DMS53 (cell line): ENCODE data around the gene CYP27C1.

ENCODE experiments used
- DNase-seq: peaks from one replicate; lab custom pipeline; 2025; lab: John Stamatoyannopoulos, UW

The CYP27C1 gene

DNA sequence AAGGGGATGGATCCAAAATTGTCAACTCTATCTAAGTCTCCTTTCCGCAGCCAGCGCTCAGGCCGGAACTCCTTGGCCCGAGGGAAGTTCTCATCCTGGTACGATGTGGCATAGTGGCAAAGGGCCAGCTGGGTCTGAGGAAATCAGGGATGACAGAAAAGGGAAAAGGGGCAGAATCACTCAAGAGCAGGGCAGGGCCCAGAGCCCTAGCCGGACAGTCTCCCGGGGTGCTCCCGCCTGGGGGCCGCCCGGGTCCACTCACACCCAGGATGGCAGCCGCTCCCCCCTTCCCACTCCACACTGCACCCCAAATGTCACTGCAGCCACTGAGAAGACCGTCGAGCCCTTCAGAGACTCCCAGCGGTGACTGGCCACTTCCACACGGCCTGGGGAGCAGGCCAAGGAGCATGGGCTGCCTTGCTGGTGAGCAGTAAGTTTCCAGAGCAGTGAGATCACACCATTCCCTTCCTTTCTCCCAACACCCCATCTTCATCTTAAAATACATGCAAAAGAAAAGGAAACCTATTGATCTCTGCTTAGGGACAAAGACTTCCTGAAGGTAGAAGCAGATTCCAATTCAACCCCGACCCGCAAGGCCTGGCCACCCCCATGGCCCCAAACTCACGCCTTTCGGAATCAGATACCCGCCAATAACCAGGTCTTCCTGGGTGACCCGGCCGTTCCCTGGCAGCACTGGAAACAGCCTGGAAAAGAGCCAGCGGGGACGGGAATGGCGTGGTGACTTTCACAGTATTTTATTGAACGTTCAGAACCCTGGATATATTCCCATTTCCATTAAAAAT, 26.7 kb downstream of the CYP27C1 start:
- DNase-seq, result no peak

GRCh38 chr2:127191331-127192219, 28.5 kb downstream of the CYP27C1 start:
- DNase-seq, result no peak

DNA sequence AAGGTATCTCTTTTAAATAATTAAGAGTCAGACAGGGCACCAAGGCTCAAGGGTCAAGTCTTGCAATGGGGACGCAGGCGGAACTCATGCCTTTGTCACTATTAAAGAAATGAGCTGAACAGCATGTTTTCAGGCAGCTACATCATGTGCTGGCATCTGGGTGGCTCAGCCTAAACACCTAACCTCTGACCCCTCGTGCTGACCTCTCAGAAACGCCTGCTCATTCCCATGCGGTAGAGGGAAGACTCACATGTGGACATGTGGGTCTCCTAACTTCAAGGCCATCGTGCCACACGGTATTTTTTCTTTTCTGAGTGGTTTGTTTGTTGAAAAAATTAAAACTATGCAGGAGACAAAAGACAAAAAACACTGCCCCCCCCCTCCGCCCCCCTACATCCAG, 31.3 kb downstream of the CYP27C1 start:
- DNase-seq, result no peak

DNA sequence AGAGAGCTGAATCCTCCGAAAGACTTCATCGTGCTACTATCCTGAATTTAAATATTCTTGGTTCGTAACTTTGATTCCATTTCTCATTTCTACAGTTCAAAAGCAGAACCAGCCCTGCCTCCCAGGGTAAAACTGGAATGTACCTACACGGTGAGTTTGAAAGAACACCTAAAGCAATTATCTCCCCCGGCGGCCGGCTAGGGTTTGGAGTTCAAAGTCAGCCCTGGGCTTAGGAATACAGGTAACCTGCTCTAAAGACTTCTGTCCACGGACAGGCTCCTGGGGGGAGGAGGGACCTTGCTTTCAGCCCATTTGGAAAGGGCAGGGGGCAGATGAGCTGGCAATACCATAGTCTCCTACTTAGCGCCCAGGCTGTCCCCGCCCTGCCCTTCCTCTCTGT, 32.3 kb downstream of the CYP27C1 start:
- DNase-seq, result no peak

DNA sequence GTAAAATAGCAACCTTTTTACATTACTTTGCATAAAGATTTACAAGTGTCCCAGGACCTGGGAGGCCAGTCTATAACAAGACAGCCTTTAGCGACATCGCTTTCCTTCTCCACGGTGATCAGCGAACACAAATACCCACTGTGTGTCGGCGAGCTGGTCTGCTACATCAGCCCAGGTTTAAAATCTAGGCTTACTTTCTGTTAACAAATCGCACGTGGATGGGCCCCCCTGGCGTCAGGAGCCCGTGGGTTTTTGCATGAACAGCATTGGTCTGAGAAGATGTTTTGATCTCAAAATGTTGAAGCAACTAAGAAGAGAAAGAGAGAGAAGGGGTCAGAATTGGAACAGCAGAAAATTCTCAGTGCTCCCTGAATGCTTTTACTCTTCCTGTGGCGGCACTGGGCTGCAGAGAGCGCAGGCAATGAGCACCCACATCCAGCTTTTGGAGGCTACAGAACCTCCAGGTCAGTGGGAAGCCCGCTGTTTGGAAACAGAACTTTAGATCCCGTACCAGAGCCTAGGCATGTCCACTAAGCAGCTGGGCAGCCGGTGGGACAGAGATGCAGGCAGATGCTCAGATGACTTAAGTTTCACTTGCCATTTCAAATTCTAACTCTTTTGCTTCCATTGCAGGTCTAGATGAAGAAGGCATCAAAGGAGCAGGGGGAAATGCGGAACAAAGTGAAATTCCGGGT, 32.9 kb downstream of the CYP27C1 start:
- DNase-seq, result no peak

- DNase-seq, result no peak
Measured at GRCh38 chr2:127185705-127186104, 34.4 kb downstream of the CYP27C1 start.

DNA sequence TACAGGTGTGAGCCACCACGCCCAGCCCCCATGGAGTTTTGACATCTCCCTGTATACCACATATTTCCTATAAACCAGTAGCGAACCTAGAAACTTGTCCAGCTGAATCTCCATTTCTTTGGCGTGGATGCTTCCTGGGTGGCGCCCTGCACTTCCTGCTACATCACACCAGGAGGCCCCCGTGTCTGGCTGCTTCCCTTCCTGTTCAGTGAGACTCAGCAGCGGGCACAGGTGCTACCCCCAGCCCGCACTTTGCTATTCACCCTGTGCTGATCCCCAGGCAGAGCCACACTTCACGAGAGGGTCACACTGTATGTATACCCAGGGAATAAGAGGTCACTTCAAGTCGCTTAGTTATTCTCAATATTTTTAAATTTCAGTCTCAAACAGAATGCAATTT, 35.0 kb downstream of the CYP27C1 start:
- no peak for DNase-seq

DNA sequence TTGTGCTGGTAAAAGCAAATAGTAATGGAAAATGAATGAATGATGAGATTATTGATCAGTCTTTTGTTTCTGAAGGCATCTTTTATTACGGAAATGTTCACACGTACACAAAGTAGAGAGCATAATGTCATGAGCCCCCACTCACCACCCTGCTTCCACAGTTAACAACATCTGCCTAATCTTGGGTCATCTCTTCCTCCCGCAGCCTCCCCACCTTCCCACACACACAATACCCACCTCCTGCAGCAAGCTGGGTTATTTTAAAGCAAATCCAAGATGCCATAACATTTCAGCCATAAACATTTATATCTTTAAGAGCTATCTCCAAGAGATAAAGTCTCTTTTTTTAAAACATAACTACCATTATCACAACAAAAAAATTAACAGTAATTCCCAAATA, 36.3 kb downstream of the CYP27C1 start:
- DNase-seq, result no peak

DNA sequence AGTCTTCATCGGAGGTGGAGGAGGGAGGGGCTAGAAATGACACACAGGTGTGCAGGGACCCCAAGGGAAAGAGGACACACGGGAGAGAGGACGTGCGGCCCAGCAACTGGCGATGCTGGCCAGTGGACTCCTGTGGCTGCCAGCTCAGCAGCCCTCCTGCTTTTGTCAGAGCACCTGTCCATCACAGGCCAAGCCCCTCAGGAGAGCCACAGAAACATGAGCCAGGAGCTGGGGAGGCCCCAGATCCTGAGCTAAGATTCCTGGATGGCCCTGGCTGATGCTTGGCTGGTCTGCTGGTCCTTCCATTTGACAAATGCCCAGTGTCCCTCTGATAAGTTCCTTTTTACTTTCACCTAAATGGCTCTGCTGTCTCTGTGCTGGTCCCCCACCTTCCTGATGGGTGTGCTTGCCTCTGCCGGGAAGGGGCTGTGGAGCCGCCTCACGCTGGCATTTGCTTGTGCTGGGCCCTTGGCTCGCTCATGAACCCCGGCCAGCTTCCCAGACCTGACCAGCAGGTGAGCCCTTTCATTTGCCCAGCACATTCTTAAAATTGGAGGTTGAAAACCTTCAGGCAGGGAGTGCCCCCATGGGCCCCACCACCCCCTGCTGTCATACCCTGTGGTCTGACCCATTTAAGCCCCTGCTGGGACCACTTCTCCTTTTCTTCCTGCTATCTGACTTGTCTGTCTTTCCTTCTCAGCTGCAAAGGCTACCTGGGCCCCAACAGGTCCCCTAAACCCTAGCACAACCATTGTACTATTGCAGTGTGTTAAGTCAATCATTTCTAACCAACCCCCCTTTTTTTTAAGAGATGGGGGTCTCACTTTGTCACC, 37.3 kb downstream of the CYP27C1 start:
- DNase-seq, result no peak

DNA sequence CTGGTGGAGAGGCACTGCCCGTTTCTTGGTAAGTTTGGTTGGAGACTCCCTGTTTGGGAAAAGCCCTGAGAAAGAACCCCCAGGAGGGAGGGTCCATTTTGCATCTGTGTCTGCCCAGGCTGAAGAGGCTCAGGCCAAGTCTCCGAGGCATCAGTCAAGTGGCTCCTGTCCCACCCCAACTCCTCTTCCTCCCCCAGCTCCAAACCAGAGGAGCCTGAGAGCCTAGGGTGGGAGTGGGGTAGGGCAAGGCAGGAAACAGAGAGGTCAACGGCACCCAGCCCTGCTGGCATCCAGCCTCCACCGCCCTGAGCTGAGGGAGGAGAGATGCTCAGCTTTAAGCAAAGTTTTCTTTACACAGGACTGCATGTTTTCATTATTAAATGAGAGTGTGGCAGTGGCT, 38.2 kb downstream of the CYP27C1 start:
- no peak for DNase-seq

- no peak for DNase-seq
Measured at GRCh38 chr2:127179766-127180165, 40.3 kb downstream of the CYP27C1 start.

- no peak for DNase-seq
Measured at GRCh38 chr2:127177617-127178263, 42.4 kb downstream of the CYP27C1 start.

- peak; percentile 48 for DNase-seq
Measured at GRCh38 chr2:127176371-127177311, 43.5 kb downstream of the CYP27C1 start.

DNA sequence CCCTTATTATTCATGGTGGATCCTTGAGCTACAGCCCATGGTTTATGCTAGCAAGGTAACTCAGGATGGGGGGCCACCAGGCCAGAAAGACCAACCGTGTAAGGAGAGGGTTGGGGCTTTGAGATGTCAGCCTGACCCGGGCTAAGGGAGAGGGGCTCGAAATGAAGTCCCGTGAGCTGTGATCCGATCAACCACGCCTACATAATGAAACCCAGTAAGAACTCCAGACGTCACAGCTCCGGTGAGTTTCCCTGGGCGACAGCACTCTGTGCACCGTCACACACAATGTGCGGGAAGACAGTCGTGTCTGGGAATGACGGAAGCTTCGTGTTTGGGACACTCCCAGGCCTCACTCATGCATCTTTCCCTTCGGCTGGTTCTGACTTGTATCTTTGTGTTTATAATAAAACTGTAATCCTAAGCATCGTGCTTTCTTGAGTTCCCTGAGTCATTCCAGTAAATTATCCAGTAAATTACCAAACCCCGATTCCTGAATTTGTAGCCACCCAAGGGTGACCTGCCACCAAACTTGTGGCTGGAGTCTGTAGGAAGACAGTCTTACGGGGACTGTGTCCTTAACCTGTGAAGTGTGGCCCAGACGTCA, 44.2 kb downstream of the CYP27C1 start:
- peak; percentile 27 for DNase-seq

DNA sequence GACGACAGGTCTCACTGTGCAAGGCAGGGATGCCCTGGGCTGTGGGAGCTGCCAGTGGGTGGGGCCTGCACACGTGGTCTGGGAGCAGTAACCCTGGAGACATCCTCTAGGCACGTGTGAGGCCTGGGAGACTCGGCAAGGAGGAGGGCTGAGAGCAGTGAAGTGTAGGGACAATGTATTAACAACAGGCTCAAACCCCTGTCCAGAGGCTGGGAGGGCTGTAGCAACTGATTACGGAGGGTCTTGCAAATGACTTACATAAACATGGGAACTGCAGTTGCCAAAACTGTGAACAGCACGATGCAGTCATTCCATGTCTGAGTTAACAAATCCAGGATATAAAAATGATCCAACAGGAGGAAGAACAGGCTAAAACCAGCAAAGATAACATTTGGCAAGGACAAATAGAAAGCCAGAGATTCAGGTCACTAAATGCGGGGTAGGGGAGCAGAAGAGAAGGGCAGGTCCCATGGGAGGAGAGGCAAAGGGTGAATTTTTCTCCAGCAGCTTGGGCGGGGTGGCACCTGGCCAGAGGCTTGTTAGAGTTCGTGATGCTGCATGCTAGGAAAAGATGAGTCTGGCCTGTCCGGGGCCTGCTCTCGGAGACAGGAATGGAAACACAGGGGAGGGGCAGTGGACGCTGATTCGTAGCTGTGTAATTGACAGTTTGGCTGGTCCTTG, 44.9 kb downstream of the CYP27C1 start:
- peak; percentile 33 for DNase-seq

- DNase-seq, result no peak
Measured at GRCh38 chr2:127174640-127175039, 45.5 kb downstream of the CYP27C1 start.

DNA sequence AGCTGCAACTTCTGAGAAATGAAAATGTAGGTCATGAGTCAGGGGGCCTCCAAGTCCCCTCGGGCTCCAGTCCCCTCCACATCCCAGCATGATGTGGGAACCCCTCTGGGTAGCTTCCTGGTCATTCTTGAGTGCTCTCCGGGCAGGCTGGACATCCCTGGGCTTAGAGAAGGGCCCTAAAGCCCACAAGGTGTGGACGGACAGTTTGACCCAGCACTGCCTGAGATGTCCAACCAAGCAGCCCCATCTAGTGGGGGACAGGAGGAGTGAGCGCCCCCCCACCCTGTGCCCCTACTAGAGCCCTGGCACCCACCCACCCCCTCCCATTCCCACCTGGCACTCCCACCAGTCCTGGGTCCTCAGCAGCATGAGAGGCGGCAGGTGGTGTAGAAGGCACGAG, 46.0 kb downstream of the CYP27C1 start:
- DNase-seq, result peak; percentile 54

DNA sequence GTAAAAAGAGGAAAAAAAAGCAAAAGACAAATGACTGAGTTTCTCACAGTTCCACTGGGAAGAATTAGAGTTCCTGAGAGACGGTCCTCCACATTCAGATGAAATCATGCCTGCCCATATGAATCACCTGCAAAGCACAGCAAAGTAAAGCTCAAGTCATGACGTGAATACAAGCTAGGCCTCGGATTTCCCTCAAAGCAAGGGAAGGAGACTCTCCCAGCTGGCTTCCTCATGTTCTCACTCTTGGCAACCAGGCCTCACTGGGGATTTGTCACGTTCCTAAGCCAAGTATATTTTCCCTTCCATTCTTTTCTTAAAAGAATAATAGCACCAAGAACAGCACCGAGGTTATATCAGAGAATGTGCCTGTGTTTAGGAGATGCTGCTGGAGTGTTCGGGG, 47.0 kb downstream of the CYP27C1 start:
- DNase-seq, result no peak

DNA sequence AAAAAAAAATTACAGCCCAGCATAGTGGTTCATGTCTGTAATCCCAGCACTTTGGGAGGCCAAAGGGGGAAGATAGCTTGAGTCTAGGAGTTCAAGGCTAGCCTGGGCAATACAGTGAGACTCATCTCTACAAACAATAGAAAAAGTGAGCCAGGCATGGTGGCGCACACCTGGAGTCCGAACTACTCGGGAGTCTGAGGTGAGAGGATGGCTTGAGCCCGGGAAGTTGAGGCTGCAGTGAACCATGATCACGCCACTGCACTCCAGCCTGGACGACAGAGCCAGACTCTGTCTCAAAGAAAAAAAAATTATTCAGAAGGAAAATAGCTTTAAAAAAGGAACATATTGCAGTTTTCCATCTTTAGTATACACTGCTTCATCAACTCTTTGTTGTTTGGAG, 47.8 kb downstream of the CYP27C1 start:
- no peak for DNase-seq
